Skin of body (tissue), 2 donors: ENCODE data around the gene SIAH2. TPM values are rescaled to one million over a fixed set of nuclear protein-coding genes. Genes with fewer than 3 reads are reported as not detected.
"Not testable (repeated sequence)": the region's sequence is repeated elsewhere in the genome, so short reads cannot be mapped to it uniquely, and the experiment has no call there.

Source experiments
- DNase-seq: peaks from one replicate; lab custom pipeline; 2025; lab: John Stamatoyannopoulos, UW
- total RNA-seq: library from RNA; depleted of rRNA; stranded (reverse); fragments of >200 nt; gene quantifications from one replicate; pipeline ENCODE4 v1.2.3, GENCODE V29; 2014

Gene SIAH2
- total RNA-seq = 26.7 TPM

- DNase-seq = peak; percentile 93
Observed at GRCh38 chr3:150763122-150763840, at the start of gene SIAH2. Gene SIAH2, minus strand, starts transcription at chr3:150763169. Its CDS starts 320 bp downstream, at chr3:150762849.

GRCh38 chr3:150811984-150812383 is 49.0 kb upstream of the SIAH2 start:
- DNase-seq = no peak

GRCh38 chr3:150810641-150811040 is 47.7 kb upstream of the SIAH2 start:
- DNase-seq = no peak

- DNase-seq = no peak
Observed at GRCh38 chr3:150806185-150806835, 43.3 kb upstream of the SIAH2 start.

- no peak for DNase-seq
Observed at GRCh38 chr3:150805354-150805753, 42.4 kb upstream of the SIAH2 start.

GRCh38 chr3:150803440-150803985 is 40.5 kb upstream of the SIAH2 start:
- DNase-seq = no peak

- DNase-seq = no peak
Observed at GRCh38 chr3:150800722-150801121, 37.8 kb upstream of the SIAH2 start.

GRCh38 chr3:150798122-150798618 is 35.2 kb upstream of the SIAH2 start:
- no peak for DNase-seq

GRCh38 chr3:150797155-150797554 is 34.2 kb upstream of the SIAH2 start:
- no peak for DNase-seq

- not testable (repeated sequence) for DNase-seq
Observed at GRCh38 chr3:150796527-150796926, 33.6 kb upstream of the SIAH2 start.

- DNase-seq = no peak
Observed at GRCh38 chr3:150793641-150794040, 30.7 kb upstream of the SIAH2 start.

- DNase-seq = no peak
Observed at GRCh38 chr3:150790629-150791028, 27.7 kb upstream of the SIAH2 start.

GRCh38 chr3:150789451-150789850 is 26.5 kb upstream of the SIAH2 start:
- DNase-seq = no peak

- peak; percentile 51 for DNase-seq
Observed at GRCh38 chr3:150787741-150788370, 24.9 kb upstream of the SIAH2 start.

GRCh38 chr3:150786791-150787190 is 23.8 kb upstream of the SIAH2 start:
- DNase-seq = no peak

- DNase-seq = no peak
Observed at GRCh38 chr3:150784747-150785125, 21.8 kb upstream of the SIAH2 start.

- no peak for DNase-seq
Observed at GRCh38 chr3:150783920-150784746, 21.2 kb upstream of the SIAH2 start.

- no peak for DNase-seq
Observed at GRCh38 chr3:150783316-150783715, 20.3 kb upstream of the SIAH2 start.

GRCh38 chr3:150779402-150779858 is 16.5 kb upstream of the SIAH2 start:
- DNase-seq = no peak

GRCh38 chr3:150778793-150779401 is 15.9 kb upstream of the SIAH2 start:
- no peak for DNase-seq
